H7 (cell line): ENCODE data around the gene NLRX1. TPM values are rescaled to one million over a fixed set of nuclear protein-coding genes. Genes with fewer than 3 reads are reported as not detected.
"Not testable (repeated sequence)": the region's sequence is repeated elsewhere in the genome, so short reads cannot be mapped to it uniquely, and the experiment has no call there.

Experiments
- DNase-seq: peaks from one replicate; pipeline ENCODE4 v3.0.0; 2012
- H3K27me3 ChIP-seq: 2 replicates; pipeline ENCODE4 v1.6.0; 2011; ENCODE audit warnings: mild to moderate bottlenecking, low read length; ENCODE audit not compliant: control insufficient read depth, insufficient read depth
- H3K36me3 ChIP-seq: replicated peaks from 2 replicates; pipeline ENCODE4 v1.5.1; 2011; ENCODE audit warnings: low read length; ENCODE audit not compliant: control insufficient read depth, insufficient read depth
- H3K4me3 ChIP-seq: 2 replicates; pipeline ENCODE4 v1.5.1; 2011; ENCODE audit warnings: low read depth, mild to moderate bottlenecking, control low read depth, low read length, moderate library complexity; ENCODE audit not compliant: insufficient read depth
- total RNA-seq: library from RNA; depleted of rRNA; stranded (reverse); fragments of >200 nt; shearing (Covaris generic); gene quantifications from 2 replicates; pipeline ENCODE4 v1.2.3, GENCODE V29; 2014; rRNA removed

Gene NLRX1
- 34.0 and 44.0 TPM in 2 replicates for total RNA-seq

GRCh38 chr11:119168471-119169281 is at the start of gene NLRX1:
Gene NLRX1 (plus strand): TSS chr11:119168725. CDS start chr11:119171404, 2,679 bp downstream.
- DNase-seq = peak; percentile 95
- Histone ChIP-seq H3K27me3 (no peaks in the 10 kb centered on the region), H3K36me3 (no peaks in the 10 kb centered on the region), H3K4me3 (peak within 1 kb of the TSS; percentile 93)

- DNase-seq = no peak
- no peaks in the 10 kb centered on the region for H3K27me3 ChIP-seq
- no peaks in the 10 kb centered on the region; the same call in 1 of the 2 replicates for H3K36me3 ChIP-seq
- H3K4me3 ChIP-seq = no peak overlapping the region
Observed at GRCh38 chr11:119118946-119119345, 49.6 kb upstream of the NLRX1 start.

GRCh38 chr11:119120639-119121007 is 47.9 kb upstream of the NLRX1 start:
- Histone ChIP-seq H3K36me3 (peaks cover 1% of the 10 kb centered on the region), H3K27me3 (no peaks in the 10 kb centered on the region), H3K4me3 (peak overlapping the region; percentile 56)
- peak; percentile 49 for DNase-seq

- DNase-seq = peak; percentile 99
- H3K4me3 ChIP-seq = peak within 1 kb of the TSS; percentile 91
Observed at GRCh38 chr11:119121008-119121810, 47.3 kb upstream of the NLRX1 start, which contains the start of gene HINFP. Gene HINFP (plus strand): TSS chr11:119121580. CDS start chr11:119126945, 5,365 bp downstream.

GRCh38 chr11:119121811-119122124 is 46.8 kb upstream of the NLRX1 start:
- Histone ChIP-seq H3K36me3 (peaks cover 1% of the 10 kb centered on the region), H3K27me3 (no peaks in the 10 kb centered on the region), H3K4me3 (peak overlapping the region; percentile 91)
- DNase-seq = no peak

More at GRCh38 chr11:119121008-119121810, 47.3 kb upstream of the NLRX1 start, which contains the start of gene HINFP:
- Histone ChIP-seq H3K36me3 (peaks cover 1% of the 10 kb centered on the region), H3K27me3 (no peaks in the 10 kb centered on the region)

- DNase-seq = no peak
Observed at GRCh38 chr11:119125821-119126220, 42.7 kb upstream of the NLRX1 start.

GRCh38 chr11:119126675-119127268 is 41.8 kb upstream of the NLRX1 start:
- H3K27me3 ChIP-seq = no peaks in the 10 kb centered on the region
- DNase-seq = no peak
- peaks cover 11% of the 10 kb centered on the region for H3K36me3 ChIP-seq
- no peak overlapping the region for H3K4me3 ChIP-seq

More at GRCh38 chr11:119125821-119126220, 42.7 kb upstream of the NLRX1 start:
- Histone ChIP-seq H3K36me3 (peaks cover 6% of the 10 kb centered on the region), H3K27me3 (no peaks in the 10 kb centered on the region), H3K4me3 (no peak overlapping the region)

GRCh38 chr11:119130662-119131061 is 37.9 kb upstream of the NLRX1 start:
- Histone ChIP-seq H3K36me3 (peaks cover 30% of the 10 kb centered on the region), H3K4me3 (no peak overlapping the region), H3K27me3 (no peaks in the 10 kb centered on the region)
- DNase-seq = no peak

GRCh38 chr11:119134389-119134978 is 34.0 kb upstream of the NLRX1 start:
- no peaks in the 10 kb centered on the region for H3K27me3 ChIP-seq
- no peak overlapping the region for H3K4me3 ChIP-seq
- peaks cover 30% of the 10 kb centered on the region for H3K36me3 ChIP-seq
- DNase-seq = peak; percentile 59

GRCh38 chr11:119139276-119139675 is 29.2 kb upstream of the NLRX1 start:
- not testable (repeated sequence) for DNase-seq, H3K36me3 ChIP-seq, H3K27me3 ChIP-seq, H3K4me3 ChIP-seq

GRCh38 chr11:119144825-119145486 is 23.6 kb upstream of the NLRX1 start:
- H3K27me3 ChIP-seq = peaks cover 25% of the 10 kb centered on the region
- no peaks in the 10 kb centered on the region for H3K36me3 ChIP-seq
- no peak overlapping the region for H3K4me3 ChIP-seq
- peak; percentile 93 for DNase-seq

GRCh38 chr11:119145551-119145950 is 23.0 kb upstream of the NLRX1 start:
- Histone ChIP-seq H3K36me3 (no peaks in the 10 kb centered on the region), H3K4me3 (no peak overlapping the region), H3K27me3 (peaks cover 31% of the 10 kb centered on the region)
- DNase-seq = no peak

- no peak overlapping the region for H3K4me3 ChIP-seq
- peaks cover 40% of the 10 kb centered on the region for H3K27me3 ChIP-seq
- DNase-seq = peak; percentile 58
- no peaks in the 10 kb centered on the region for H3K36me3 ChIP-seq
Observed at GRCh38 chr11:119147604-119148333, 20.8 kb upstream of the NLRX1 start.
